Fibroblast of the aortic adventitia (primary cell): ENCODE measurements around the gene TMEM151A. TPM values are rescaled to one million over a fixed set of nuclear protein-coding genes. Genes with fewer than 3 reads are reported as not detected.
A peak's percentile ranks its signal among the peaks of the same experiment; 100 is the strongest.

Experiments
- DNase-seq: peaks from one replicate; pipeline ENCODE4 v3.0.0-alpha.2; 2010; ENCODE audit warnings: low read depth
- H3K4me3 ChIP-seq: 2 replicates; pipeline ENCODE4 v1.5.1; 2011; ENCODE audit warnings: low read depth, mild to moderate bottlenecking, control low read depth, low read length, moderate library complexity
- total RNA-seq: library from RNA; depleted of rRNA; stranded (reverse); fragments of >200 nt; gene quantifications from 2 replicates; pipeline ENCODE4 v1.2.3, GENCODE V29; 2012; ENCODE audit warnings: low replicate concordance
- TF ChIP-seq, protein P1 (sequence below): IDR thresholded peaks from 2 replicates; pipeline ENCODE4 v1.5.1; 2011; ENCODE audit warnings: mild to moderate bottlenecking, low read length, control low read depth, inconsistent platforms; ENCODE audit not compliant: insufficient read depth

TMEM151A gene
- total RNA-seq, 1 donor = 0.27 TPM

GRCh38 chr11:66278363-66279091, 13.2 kb upstream of the TMEM151A start:
- peak overlapping the region; percentile 13 for H3K4me3 ChIP-seq
- TF ChIP-seq, protein P1, sequence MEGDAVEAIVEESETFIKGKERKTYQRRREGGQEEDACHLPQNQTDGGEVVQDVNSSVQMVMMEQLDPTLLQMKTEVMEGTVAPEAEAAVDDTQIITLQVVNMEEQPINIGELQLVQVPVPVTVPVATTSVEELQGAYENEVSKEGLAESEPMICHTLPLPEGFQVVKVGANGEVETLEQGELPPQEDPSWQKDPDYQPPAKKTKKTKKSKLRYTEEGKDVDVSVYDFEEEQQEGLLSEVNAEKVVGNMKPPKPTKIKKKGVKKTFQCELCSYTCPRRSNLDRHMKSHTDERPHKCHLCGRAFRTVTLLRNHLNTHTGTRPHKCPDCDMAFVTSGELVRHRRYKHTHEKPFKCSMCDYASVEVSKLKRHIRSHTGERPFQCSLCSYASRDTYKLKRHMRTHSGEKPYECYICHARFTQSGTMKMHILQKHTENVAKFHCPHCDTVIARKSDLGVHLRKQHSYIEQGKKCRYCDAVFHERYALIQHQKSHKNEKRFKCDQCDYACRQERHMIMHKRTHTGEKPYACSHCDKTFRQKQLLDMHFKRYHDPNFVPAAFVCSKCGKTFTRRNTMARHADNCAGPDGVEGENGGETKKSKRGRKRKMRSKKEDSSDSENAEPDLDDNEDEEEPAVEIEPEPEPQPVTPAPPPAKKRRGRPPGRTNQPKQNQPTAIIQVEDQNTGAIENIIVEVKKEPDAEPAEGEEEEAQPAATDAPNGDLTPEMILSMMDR = no peak
- DNase-seq = no peak

DNA sequence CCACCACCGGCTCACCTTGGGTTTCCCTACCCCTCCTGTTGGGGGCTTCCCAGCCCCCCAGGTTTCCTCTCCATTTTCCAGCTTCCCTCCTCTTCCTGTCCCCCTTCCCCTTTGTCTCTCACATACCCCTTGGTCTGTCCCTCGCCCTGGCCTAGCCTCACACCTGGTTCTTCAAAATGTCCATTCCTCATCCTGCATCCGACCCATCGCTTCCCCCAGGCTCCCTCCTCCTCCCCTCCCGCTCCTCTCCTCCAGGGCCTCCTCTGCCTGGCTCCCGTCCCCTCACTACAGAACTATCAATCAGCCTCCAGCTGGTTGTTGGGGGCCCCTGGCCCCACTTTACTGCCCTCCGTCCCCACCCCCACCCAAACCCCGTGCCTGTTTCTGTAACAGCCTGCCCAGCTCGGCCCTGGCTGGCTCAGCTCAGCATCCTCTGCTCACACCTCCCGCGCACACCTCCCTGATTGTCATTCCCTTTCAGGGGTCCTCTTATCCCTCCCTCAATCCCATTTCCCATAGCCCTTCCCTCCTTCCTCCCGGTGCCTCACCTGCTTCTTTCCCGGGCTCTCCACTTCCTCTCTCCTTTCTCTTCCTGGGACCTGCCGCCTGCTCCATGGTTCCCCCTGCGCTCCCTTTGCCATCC, 12.5 kb upstream of the TMEM151A start:
- TF ChIP-seq, protein P1 = no peak
- DNase-seq = no peak
- H3K4me3 ChIP-seq = no peak overlapping the region

GRCh38 chr11:66280428-66280827, 11.3 kb upstream of the TMEM151A start:
- DNase-seq = no peak
- TF ChIP-seq, protein P1 = no peak
- no peak overlapping the region for H3K4me3 ChIP-seq

- no peak overlapping the region for H3K4me3 ChIP-seq
- TF ChIP-seq, protein P1 = no peak
- no peak for DNase-seq
Observed at GRCh38 chr11:66281001-66281400, 10.7 kb upstream of the TMEM151A start.

- TF ChIP-seq, protein P1 = no peak
- H3K4me3 ChIP-seq = no peak overlapping the region
- DNase-seq = no peak
Observed at GRCh38 chr11:66281776-66282467, 9.8 kb upstream of the TMEM151A start.

DNA sequence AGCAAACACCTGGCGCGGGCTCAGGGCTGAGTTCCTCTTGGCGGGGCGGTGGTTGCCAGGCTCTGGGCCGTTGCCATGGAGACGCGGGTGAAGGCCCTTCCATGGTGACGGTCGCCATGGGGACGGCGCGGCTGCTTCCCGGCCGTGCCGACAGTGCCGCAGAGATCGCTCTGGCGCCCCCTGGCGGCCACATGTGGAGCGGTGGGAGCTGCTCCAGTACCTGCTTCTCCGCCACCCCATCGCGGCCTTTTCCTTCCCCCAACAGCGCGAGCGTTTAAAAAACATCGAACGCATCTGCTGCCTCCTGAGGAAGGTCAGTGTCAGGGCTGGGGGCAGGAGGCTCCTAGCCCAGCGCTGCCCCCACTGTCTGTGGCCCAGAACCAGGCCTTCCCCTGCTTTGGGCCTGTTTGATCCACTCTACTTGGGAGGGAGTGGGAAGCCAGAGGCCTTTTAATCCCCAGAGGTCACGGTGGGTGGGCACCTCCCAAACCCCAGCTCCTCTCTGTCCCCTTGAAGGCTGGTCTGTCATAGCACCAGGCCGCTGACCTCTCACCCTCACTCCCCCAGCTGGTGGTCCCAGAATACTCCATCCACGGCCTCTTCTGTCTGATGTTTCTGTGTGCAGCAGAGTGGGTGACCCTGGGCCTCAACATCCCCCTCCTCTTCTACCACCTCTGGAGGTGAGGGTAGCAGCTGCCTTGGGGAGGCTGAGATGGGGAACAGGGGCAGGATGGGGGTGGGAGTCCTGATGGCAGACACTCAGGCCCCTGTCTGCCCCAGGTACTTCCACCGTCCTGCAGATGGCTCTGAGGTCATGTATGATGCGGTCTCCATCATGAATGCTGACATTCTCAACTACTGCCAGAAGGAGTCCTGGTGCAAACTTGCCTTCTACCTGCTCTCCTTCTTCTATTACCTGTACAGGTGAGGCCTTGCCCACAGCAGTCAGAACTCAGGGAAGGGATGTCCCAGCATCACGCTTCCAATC, 8.9 kb upstream of the TMEM151A start:
- TF ChIP-seq, protein P1 = peak; percentile 92
- H3K4me3 ChIP-seq = no peak overlapping the region
- peak; percentile 89 for DNase-seq
